HepG2 (cell line): Measurements from ENCODE around the gene IGFBP6. TPM values are rescaled to one million over a fixed set of nuclear protein-coding genes. Genes with fewer than 3 reads are reported as not detected.

Experiments
- ATM ChIP-seq: fragments of 450-650 bp; IDR thresholded peaks from 2 replicates; pipeline ENCODE4 v1.7.1; 2017; ENCODE audit warnings: mild to moderate bottlenecking, borderline replicate concordance
- HMG20A ChIP-seq: IDR thresholded peaks from 2 replicates; pipeline ENCODE4 v1.6.1; 2016; ENCODE audit warnings: borderline replicate concordance
- HMGA1 ChIP-seq: sonication (generic); formaldehyde crosslinking; conservative IDR thresholded peaks from 2 replicates; pipeline ENCODE4 v1.4.0; 2020; ENCODE audit warnings: missing genetic modification reagents
- HNRNPH1 ChIP-seq: fragments of 200-400 bp; formaldehyde crosslinking; optimal IDR thresholded peaks from 2 replicates; pipeline ENCODE3; 2017; ENCODE audit warnings: mild to moderate bottlenecking, low read depth, low read length
- HOXA9 ChIP-seq: sonication (generic); formaldehyde crosslinking; IDR thresholded peaks from 2 replicates; pipeline ENCODE4 v1.8.1; 2022; ENCODE audit warnings: missing genetic modification reagents, mild to moderate bottlenecking, moderate library complexity, borderline replicate concordance
- JUNB ChIP-seq: sonication (generic); formaldehyde crosslinking; IDR thresholded peaks from 2 replicates; pipeline ENCODE4 v1.8.0; 2022; ENCODE audit warnings: missing genetic modification reagents, mild to moderate bottlenecking, borderline replicate concordance
- KLF16 ChIP-seq, 2 experiments: sonication (generic) in 1 of 2; formaldehyde crosslinking in 1 of 2; IDR thresholded peaks; 2 replicates each; pipeline versions ENCODE4 v1.6.1 to v1.8.0; 2016 to 2023; ENCODE audit warnings: missing genetic modification reagents in 2 of 2, missing compliant biosample characterization in 1 of 2
- MAZ ChIP-seq, 2 experiments: sonication (generic) in 1 of 2; formaldehyde crosslinking in 1 of 2; IDR thresholded peaks; 2 replicates each; pipeline versions ENCODE4 v1.5.0 to v1.6.1; 2012 to 2020; ENCODE audit warnings: low read depth in 2 of 2, mild to moderate bottlenecking in 2 of 2, borderline replicate concordance in 1 of 2, improper control_type of control experiment in 1 of 2, low read length in 1 of 2, missing genetic modification reagents in 1 of 2, moderate library complexity in 1 of 2
- PTBP1 ChIP-seq: fragments of 200-400 bp; formaldehyde crosslinking; IDR thresholded peaks from 2 replicates; pipeline ENCODE4 v1.6.1; 2018; ENCODE audit warnings: low read length, low read depth; ENCODE audit not compliant: poor library complexity, severe bottlenecking
- SOX5 ChIP-seq: IDR thresholded peaks from 2 replicates; pipeline ENCODE4 v1.6.1; 2016; ENCODE audit warnings: borderline replicate concordance
- TBX2 ChIP-seq: sonication (generic); formaldehyde crosslinking; IDR thresholded peaks from 2 replicates; pipeline ENCODE4 v1.5.0; 2020; ENCODE audit warnings: missing genetic modification reagents, mild to moderate bottlenecking, borderline replicate concordance
- TP53 ChIP-seq: sonication (generic); formaldehyde crosslinking; conservative IDR thresholded peaks from 2 replicates; pipeline ENCODE4 v1.4.0; 2020; ENCODE audit warnings: missing genetic modification reagents
- ZBTB7A ChIP-seq: sonication (generic); formaldehyde crosslinking; IDR thresholded peaks from 2 replicates; pipeline ENCODE4 v1.8.0; 2022; ENCODE audit warnings: mild to moderate bottlenecking, missing genetic modification reagents
- ZNF34 ChIP-seq: sonication (generic); formaldehyde crosslinking; IDR thresholded peaks from 2 replicates; pipeline ENCODE4 v1.4.0; 2020; ENCODE audit warnings: mild to moderate bottlenecking, missing genetic modification reagents, borderline replicate concordance
- ZNF430 ChIP-seq: sonication (generic); formaldehyde crosslinking; IDR thresholded peaks from 2 replicates; pipeline ENCODE4 v1.9.0; 2021; ENCODE audit warnings: mild to moderate bottlenecking, missing genetic modification reagents
- ZNF580 ChIP-seq: IDR thresholded peaks from 2 replicates; pipeline ENCODE4 v1.6.1; 2016; ENCODE audit warnings: low read depth, borderline replicate concordance
- ZNF670 ChIP-seq: sonication (generic); formaldehyde crosslinking; IDR thresholded peaks from 2 replicates; pipeline ENCODE4 v1.8.0; 2022; ENCODE audit warnings: mild to moderate bottlenecking, missing genetic modification reagents, borderline replicate concordance
- ZNF672 ChIP-seq: sonication (generic); formaldehyde crosslinking; IDR thresholded peaks from 2 replicates; pipeline ENCODE4 v1.8.1; 2022; ENCODE audit warnings: missing genetic modification reagents
- ZNF746 ChIP-seq: sonication (generic); formaldehyde crosslinking; IDR thresholded peaks from 2 replicates; pipeline ENCODE4 v1.8.0; 2022; ENCODE audit warnings: mild to moderate bottlenecking, missing genetic modification reagents
- ZNF781 ChIP-seq: sonication (generic); formaldehyde crosslinking; IDR thresholded peaks from 2 replicates; pipeline ENCODE4 v1.5.1; 2020; ENCODE audit warnings: borderline replicate concordance, mild to moderate bottlenecking, missing genetic modification reagents; ENCODE audit errors: not compliant biosample characterization
- polyA plus RNA-seq, 8 experiments: library from polyadenylated mRNA; depleted of rRNA in 3 of 8; stranded (reverse) in 7 of 8; unstranded in 1 of 8; fragments of >200 nt; fragmentation: Illumina TruSeq in 4 of 8; extraction: Trizol in 4 of 8; gene quantifications; 2 replicates each; pipeline versions ENCODE4 v1.2.1 to v1.2.3, GENCODE V29; 2011 to 2016; ENCODE audit warnings: low read depth in 4 of 8, missing spikeins in 1 of 8, mixed read lengths in 1 of 8; ENCODE audit not compliant: insufficient read depth in 1 of 8
- total RNA-seq, 5 experiments: library from RNA; depleted of rRNA; stranded (reverse); fragments of >200 nt; fragmentation: Illumina TruSeq; extraction: Trizol; gene quantifications; 2 replicates each; pipeline ENCODE4 v1.2.3, GENCODE V29; 2016; ENCODE audit warnings: low read depth in 1 of 5
- TF ChIP-seq, protein P1 (sequence below): sonication (generic); formaldehyde crosslinking; IDR thresholded peaks from 2 replicates; pipeline ENCODE4 v1.4.0; 2020; ENCODE audit warnings: mild to moderate bottlenecking, missing genetic modification reagents
- TF ChIP-seq, protein P2 (sequence below): sonication (generic); formaldehyde crosslinking; IDR thresholded peaks from 2 replicates; pipeline ENCODE4 v1.5.0; 2020; ENCODE audit warnings: missing genetic modification reagents, mild to moderate bottlenecking, borderline replicate concordance
- TF ChIP-seq, protein P3 (sequence below): IDR thresholded peaks from 2 replicates; pipeline ENCODE4 v1.6.1; 2016; ENCODE audit warnings: low read depth
- TF ChIP-seq, protein P4 (sequence below): sonication (generic); formaldehyde crosslinking; IDR thresholded peaks from 2 replicates; pipeline ENCODE4 v1.8.0; 2022; ENCODE audit warnings: low read depth, missing genetic modification reagents

Gene IGFBP6
- total and polyA plus RNA-seq, 2 of the 13 experiments (the other 11 are each of a cell fraction or from before 2014, with no cell fraction given) = 3.9 to 25.2 TPM

DNA sequence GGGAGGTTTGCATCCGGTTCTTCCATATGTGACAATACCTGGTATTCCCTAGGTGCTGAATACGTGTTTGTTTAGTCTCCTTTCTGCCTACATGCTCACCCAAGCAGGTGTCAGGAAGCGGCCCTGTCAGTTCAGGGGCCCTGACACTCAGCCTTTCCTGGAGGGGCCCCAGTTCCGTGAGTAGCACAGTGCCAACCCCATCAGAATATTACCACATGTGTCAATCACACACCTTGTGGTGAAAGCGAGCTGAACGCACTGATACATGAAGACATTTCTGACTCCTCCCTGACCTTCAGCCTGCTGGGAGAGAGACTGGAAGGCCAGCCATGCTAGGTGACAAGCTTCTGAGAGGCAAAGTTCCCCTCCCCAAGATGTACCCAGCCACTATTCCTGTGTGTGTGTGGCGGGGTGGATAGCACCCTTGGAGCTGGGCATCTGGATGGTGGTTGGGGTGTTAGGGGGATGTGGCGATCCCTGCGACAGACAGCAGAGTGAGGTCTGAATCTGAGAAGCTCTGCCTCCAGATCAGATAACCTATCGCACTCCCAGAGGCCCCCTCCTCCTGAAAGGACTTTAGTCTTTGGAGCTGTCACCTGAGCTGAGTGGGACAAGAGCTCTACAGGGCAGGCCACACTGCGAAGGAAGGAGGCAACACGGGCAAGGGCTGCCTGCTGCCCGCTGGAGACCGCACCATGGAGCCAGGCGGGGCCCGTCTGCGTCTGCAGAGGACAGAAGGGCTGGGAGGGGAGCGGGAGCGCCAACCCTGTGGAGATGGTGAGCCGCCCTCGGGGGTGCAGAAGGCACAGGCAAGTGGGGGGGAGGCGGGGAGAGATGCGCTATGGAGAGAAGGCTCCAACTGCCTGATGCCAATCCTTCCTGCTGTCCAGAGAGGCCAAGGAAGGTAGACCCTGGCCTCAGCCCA lies 5.7 kb downstream of the IGFBP6 start, which contains the start of gene SOAT2 (continued):
- TF ChIP-seq HOXA9 (CRISPR knock-in tag) (no peak), HMGA1 (CRISPR knock-in tag) (no peak), ZNF746 (CRISPR knock-in tag) (no peak), ZNF580 (no peak), ZNF34 (peak; percentile 81; the same call in 1 of the 2 replicates), KLF16 (CRISPR knock-in tag; IDR thresholded peaks at IDR 0.05) (peak in 1 of 2 experiments; percentile 36; a peak in 1 of 4 replicates), ZNF672 (CRISPR knock-in tag) (no peak), JUNB (CRISPR knock-in tag) (0 out of 2 replicates have a peak, but pooled peaks have one; percentile 34), SOX5 (CRISPR knock-in tag) (peak; percentile 35; the same call in 1 of the 2 replicates), ZNF670 (no peak), TBX2 (CRISPR knock-in tag) (peak; percentile 71), MAZ (IDR thresholded peaks at IDR 0.05; ENCODE audit: borderline replicate concordance, low read depth, low read length) (0 out of 2 replicates have a peak, but pooled peaks have one; percentile 65), MAZ (CRISPR knock-in tag; IDR thresholded peaks at IDR 0.05; ENCODE audit: low read depth) (peak; percentile 82), HMG20A (CRISPR knock-in tag) (no peak), PTBP1 (no peak), ZNF781 (CRISPR knock-in tag) (no peak), HNRNPH1 (no peak), TP53 (CRISPR knock-in tag) (no peak), ZNF430 (CRISPR knock-in tag) (0 out of 2 replicates have a peak, but pooled peaks have one; percentile 5), ZBTB7A (CRISPR knock-in tag) (0 out of 2 replicates have a peak, but pooled peaks have one; percentile 46), ATM (no peak)
- TF ChIP-seq, protein P1, sequence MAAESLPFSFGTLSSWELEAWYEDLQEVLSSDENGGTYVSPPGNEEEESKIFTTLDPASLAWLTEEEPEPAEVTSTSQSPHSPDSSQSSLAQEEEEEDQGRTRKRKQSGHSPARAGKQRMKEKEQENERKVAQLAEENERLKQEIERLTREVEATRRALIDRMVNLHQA = no peak
- TF ChIP-seq, protein P2, sequence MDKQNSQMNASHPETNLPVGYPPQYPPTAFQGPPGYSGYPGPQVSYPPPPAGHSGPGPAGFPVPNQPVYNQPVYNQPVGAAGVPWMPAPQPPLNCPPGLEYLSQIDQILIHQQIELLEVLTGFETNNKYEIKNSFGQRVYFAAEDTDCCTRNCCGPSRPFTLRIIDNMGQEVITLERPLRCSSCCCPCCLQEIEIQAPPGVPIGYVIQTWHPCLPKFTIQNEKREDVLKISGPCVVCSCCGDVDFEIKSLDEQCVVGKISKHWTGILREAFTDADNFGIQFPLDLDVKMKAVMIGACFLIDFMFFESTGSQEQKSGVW (CRISPR knock-in tag) = no peak
- TF ChIP-seq, protein P3, sequence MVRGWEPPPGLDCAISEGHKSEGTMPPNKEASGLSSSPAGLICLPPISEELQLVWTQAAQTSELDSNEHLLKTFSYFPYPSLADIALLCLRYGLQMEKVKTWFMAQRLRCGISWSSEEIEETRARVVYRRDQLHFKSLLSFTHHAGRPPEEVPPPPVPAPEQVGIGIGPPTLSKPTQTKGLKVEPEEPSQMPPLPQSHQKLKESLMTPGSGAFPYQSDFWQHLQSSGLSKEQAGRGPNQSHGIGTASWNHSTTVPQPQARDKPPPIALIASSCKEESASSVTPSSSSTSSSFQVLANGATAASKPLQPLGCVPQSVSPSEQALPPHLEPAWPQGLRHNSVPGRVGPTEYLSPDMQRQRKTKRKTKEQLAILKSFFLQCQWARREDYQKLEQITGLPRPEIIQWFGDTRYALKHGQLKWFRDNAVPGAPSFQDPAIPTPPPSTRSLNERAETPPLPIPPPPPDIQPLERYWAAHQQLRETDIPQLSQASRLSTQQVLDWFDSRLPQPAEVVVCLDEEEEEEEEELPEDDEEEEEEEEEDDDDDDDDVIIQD (CRISPR knock-in tag) = no peak; the same call in none of the 2 replicates
- TF ChIP-seq, protein P4, sequence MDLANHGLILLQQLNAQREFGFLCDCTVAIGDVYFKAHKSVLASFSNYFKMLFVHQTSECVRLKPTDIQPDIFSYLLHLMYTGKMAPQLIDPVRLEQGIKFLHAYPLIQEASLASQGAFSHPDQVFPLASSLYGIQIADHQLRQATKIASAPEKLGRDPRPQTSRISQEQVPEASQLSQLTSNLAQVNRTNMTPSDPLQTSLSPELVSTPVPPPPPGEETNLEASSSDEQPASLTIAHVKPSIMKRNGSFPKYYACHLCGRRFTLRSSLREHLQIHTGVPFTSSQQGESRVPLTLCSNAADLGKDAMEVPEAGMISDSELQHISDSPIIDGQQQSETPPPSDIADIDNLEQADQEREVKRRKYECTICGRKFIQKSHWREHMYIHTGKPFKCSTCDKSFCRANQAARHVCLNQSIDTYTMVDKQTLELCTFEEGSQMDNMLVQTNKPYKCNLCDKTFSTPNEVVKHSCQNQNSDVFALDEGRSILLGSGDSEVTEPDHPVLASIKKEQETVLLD = peak; percentile 40; the same call in 1 of the 2 replicates
